RWPE1 (cell line): ENCODE data around the gene FOXP4.

Experiments used
- CTCF ChIA-PET: fragments of 350-600 bp; sonication (Branson Sonifier 250); formaldehyde crosslinking; extraction: SDS; loops from one replicate; lab custom pipeline; 2021; lab: Yijun Ruan, JAX
- POLR2A ChIA-PET: fragments of 400-600 bp; formaldehyde crosslinking; extraction: SDS; loops from one replicate; lab custom pipeline; 2020; ENCODE audit warnings: antibody characterized with exemption; ENCODE audit not compliant: low non-redundant PET; lab: Yijun Ruan, JAX
- DNase-seq: peaks from one replicate; pipeline ENCODE4 v3.0.0; 2012; ENCODE audit warnings: low spot score
- H3K27ac ChIP-seq: fragments of 450-650 bp; 2 replicates; pipeline ENCODE4 v1.5.1; 2017
- CTCF ChIP-seq: fragments of 450-650 bp; conservative IDR thresholded peaks from 2 replicates; pipeline ENCODE4 v1.5.1; 2017; ENCODE audit warnings: low read depth, mild to moderate bottlenecking

FOXP4 gene

GRCh38 chr6:41581381-41581991 is 35.3 kb downstream of the FOXP4 start:
- H3K27ac ChIP-seq, result peak overlapping the region; percentile 71
- DNase-seq, result peak; percentile 79
- ChIA-PET CTCF (interaction anchor here (0.7 kb wide), 1 partner anchor 1390 kb away, joined by 4 read pairs; no protein-coding TSS in a partner anchor), POLR2A (interaction anchor here (0.6 kb wide), 1 partner anchor 13 kb away, joined by 3 read pairs; no protein-coding TSS in a partner anchor)
- no peak for TF ChIP-seq CTCF

GRCh38 chr6:41582540-41582939 is 36.4 kb downstream of the FOXP4 start:
- H3K27ac ChIP-seq, result peak overlapping the region; percentile 71
- POLR2A ChIA-PET, result no interaction called here
- CTCF ChIA-PET, result no interaction called here
- TF ChIP-seq CTCF, result no peak
- DNase-seq, result no peak

GRCh38 chr6:41583565-41583964 is 37.4 kb downstream of the FOXP4 start:
- DNase-seq, result no peak
- no peak for TF ChIP-seq CTCF
- peak overlapping the region; percentile 71 for H3K27ac ChIP-seq
- CTCF ChIA-PET, result interaction anchor here (1.0 kb wide), 1 partner anchor 216 kb away, joined by 4 read pairs; no protein-coding TSS in a partner anchor
- POLR2A ChIA-PET, result no interaction called here

GRCh38 chr6:41584205-41584604 is 38.0 kb downstream of the FOXP4 start:
- TF ChIP-seq CTCF, result no peak
- H3K27ac ChIP-seq, result peak overlapping the region; percentile 71; the same call in 1 of the 2 replicates
- ChIA-PET CTCF (interaction anchor here (1.0 kb wide), 1 partner anchor 216 kb away, joined by 4 read pairs; no protein-coding TSS in a partner anchor), POLR2A (no interaction called here)
- DNase-seq, result no peak

GRCh38 chr6:41584668-41585205 is 38.6 kb downstream of the FOXP4 start:
- no peak for TF ChIP-seq CTCF
- no peak overlapping the region for H3K27ac ChIP-seq
- no peak for DNase-seq
- ChIA-PET CTCF (interaction anchor here (1.1 kb wide), 1 partner anchor 217 kb away, joined by 3 read pairs; no protein-coding TSS in a partner anchor), POLR2A (no interaction called here)

GRCh38 chr6:41585605-41586004 is 39.4 kb downstream of the FOXP4 start:
- POLR2A ChIA-PET, result no interaction called here
- H3K27ac ChIP-seq, result no peak overlapping the region
- CTCF ChIA-PET, result interaction anchor here (0.6 to 1.1 kb wide), 2 partner anchors 103 to 218 kb away, joined by 3 to 6 read pairs; no protein-coding TSS in a partner anchor
- DNase-seq, result no peak
- TF ChIP-seq CTCF, result no peak
